Measurements from ENCODE around the gene MGAT4D.
"Not testable (repeated sequence)": the region's sequence is repeated elsewhere in the genome, so short reads cannot be mapped to it uniquely, and the experiment has no call there.

MGAT4D gene

GRCh38 chr4:140427919-140428471 lies 70.1 kb downstream of the MGAT4D start:
- DNase-seq = no peak

GRCh38 chr4:140427106-140427918 lies 70.8 kb downstream of the MGAT4D start, which contains the start of gene CLGN:
Gene CLGN, minus strand, starts transcription at chr4:140427648. Its CDS starts 14,570 bp downstream, at chr4:140413078.
- peak; percentile 54 for DNase-seq

- peak; percentile 27 for DNase-seq
Observed at GRCh38 chr4:140426610-140427105, 71.4 kb downstream of the MGAT4D start.

- DNase-seq = no peak
Observed at GRCh38 chr4:140423106-140423505, 75.0 kb downstream of the MGAT4D start.

- DNase-seq = not testable (repeated sequence)
Observed at GRCh38 chr4:140413130-140413969, 84.7 kb downstream of the MGAT4D start.

GRCh38 chr4:140408974-140409373 lies 89.1 kb downstream of the MGAT4D start:
- no peak for DNase-seq

- no peak for DNase-seq
Observed at GRCh38 chr4:140406292-140406691, 91.8 kb downstream of the MGAT4D start.

GRCh38 chr4:140400111-140400510 lies 98.0 kb downstream of the MGAT4D start:
- no peak for DNase-seq

GRCh38 chr4:140395668-140396067 lies 102.4 kb downstream of the MGAT4D start:
- DNase-seq = no peak
